Kasumi-1 (cell line): ENCODE measurements around the gene ADAMTS3.

Experiments used
- DNase-seq, 2 experiments: peaks; one replicate each; lab custom pipeline; 2025; lab: John Stamatoyannopoulos, UW

Gene ADAMTS3

GRCh38 chr4:72290737-72291136 lies 278.3 kb downstream of the ADAMTS3 start:
- no peak for DNase-seq

GRCh38 chr4:72286910-72287309 lies 282.1 kb downstream of the ADAMTS3 start:
- DNase-seq: no peak

DNA sequence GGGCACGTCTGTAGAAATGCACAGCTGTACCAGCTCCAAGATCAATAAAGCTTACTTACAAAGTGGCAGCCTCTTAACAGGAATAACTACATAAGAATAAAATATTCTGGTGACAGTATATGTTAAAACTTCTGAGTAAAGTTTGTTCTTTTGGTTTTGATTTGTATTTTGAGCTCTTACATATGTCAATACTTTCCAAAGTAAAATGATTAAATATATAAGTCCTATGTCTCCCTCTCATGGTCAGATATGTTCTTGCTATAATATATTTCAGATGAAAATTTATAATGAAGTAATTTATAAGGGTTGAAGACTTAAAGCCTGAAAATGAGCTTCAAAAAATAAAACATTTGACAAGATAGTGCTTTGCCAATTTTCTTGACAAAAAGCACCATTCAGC lies 282.8 kb downstream of the ADAMTS3 start:
- peak; percentile 62 to 63 for DNase-seq

DNA sequence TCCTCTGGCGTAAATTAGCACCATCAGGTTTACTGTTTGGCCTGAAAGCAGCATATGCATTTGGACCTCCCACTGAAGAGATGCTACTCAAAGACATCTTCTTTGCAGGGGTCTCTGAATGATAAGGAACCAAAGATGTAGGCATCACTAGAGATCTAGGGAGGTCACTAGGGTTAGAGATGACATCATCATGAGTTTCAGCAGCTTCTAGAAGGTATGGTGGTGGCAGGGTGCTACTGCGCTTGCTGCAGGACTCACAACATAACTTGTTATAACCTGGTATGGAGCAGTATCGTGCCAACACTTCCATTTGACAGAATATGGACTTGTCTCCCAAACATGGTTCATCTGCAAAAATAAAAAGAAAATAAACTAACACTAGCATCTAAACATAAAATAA lies 285.7 kb downstream of the ADAMTS3 start:
- no peak for DNase-seq

DNA sequence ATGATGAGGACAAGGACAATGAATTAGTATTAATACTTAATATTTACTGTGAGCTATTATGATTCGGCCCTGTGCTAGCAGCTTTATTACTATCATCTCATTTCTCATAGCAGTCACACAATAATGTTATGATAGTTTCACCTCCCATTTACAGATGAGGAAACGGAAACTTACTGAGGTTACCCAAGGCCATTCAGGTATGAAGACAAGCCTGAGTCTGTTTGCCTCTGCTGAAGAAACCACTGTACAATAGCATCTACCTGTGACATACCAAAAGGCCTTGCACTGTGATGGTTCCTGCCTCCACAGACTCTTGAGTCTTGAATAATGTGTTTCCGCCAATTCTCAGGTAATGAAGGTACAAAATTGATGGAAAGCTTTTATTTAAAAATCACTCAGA lies 288.8 kb downstream of the ADAMTS3 start:
- DNase-seq: no peak

DNA sequence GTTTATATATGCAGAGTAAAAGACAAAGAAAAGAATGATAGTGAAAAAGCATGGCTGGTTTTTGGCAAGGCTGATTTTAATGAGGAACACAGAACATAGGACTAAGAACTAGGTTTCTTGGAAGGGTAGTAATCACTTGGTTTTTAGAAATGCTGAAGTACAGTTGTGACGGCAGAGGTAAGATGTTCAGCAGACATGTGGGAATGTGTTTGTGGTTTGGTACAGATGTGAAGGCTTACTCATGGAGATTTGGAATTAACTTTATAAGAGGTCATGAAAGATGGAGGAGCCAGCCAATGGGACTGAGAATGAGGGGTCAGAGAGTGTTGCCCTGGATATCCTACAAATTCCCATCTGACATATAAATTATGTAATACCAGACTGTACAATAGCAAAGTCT lies 293.6 kb downstream of the ADAMTS3 start:
- DNase-seq: no peak

DNA sequence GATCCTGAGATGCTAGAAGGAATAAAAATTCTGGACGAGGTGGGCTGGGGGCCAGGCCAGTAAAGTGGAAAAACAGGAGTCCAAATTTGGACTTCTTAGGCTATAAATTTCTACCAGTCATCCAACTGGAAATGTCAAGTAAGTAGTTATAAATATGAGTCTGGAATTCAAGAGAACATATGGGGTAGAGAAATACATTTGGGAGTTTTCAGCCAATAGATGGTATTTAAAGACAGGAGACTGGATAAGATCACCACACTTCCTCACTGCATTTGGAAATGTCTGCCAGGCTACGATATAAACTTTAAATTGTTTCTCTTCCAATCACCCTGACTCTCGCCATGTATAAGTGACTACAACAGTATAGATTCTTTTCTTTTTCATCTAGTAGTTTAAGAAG lies 294.8 kb downstream of the ADAMTS3 start:
- no peak for DNase-seq

DNA sequence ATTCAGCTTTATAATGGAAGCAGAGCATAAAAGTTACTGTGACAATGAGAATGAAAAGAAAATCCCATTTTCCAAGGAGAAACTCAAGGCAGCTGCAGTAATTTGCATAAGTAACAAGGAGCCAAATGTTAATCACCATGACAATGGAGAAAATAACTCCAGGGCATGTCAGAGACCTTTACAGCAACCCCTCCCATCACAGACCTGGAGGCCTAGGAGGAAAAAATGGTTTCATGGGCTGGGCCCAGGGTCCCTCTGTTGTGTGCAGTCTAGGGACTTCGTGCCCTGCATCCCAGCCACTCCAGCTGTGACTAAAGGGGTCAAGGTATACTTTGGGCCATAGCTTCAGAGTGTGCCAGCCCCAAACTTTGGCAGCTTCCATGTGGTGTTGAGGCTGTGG lies 313.8 kb downstream of the ADAMTS3 start:
- no peak for DNase-seq

DNA sequence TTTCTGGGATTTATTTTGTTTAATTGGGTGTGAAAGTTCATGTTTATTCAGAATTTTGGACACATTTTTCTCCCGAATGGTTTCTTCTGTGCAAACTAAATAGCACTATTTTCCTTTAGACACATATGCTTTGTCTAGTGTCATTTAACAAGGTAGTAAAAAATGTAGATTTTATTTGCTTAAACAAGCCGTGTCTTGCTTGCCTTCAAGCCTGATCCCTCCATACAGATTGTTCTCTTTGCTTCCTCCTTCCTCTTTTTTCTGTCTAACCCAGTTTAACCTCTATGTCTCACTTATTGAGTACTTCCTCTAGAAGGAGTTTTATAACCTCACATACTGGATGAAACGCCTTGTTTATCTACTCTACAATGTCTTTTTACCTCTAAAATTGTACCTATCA lies 325.4 kb downstream of the ADAMTS3 start:
- DNase-seq: peak; percentile 82 to 89

DNA sequence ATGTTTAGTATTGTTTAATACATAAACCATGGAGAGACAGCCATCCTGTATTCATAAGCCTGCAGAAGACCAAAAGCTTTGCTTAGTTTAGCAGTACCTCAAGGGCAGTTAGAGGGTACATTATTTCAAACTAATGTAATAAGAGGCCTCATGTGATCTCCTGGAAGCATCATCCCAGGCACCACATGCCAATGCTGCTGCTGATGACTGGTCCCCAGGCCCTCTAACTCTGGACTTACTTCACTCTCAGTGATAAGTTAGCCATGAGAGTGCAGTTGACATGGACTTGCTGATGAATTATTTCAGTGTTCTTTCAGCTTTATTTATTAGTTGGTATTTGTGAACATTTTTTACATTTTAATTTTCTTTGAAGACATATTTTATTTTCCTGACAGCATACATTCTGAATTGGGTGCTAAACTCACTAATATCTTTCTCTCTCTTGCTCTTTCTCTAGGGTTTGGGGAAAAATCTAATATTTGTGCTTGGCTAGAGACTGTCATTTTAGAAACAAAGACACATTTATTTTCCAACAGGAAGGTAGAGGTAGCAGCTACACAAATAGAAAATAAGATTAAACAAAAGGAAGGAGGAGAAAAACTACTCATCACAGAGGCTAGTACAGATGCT lies 329.4 kb downstream of the ADAMTS3 start:
- no peak for DNase-seq
